Activated T-cell treated with anti-CD3 and anti-CD28 coated beads, Interleukin-2, amount 50 U/mL, for 4 hours (primary cell): Measurements from ENCODE around the gene PAPPA. TPM values are rescaled to one million over a fixed set of nuclear protein-coding genes. Genes with fewer than 3 reads are reported as not detected.

Source experiments
- ATAC-seq, 2 donors: fragments of 200-7000 bp; cut with Tn5 transposase; one replicate each; pipeline ENCODE4 v1.10.0; 2021
- DNase-seq: peaks from one replicate; pipeline ENCODE4 v3.0.0-alpha.2; 2020
- H3K27me3 Mint-ChIP-seq: one replicate; pipeline ENCODE4 v1.8.0; 2021; ENCODE audit warnings: low read depth, mixed read lengths
- H3K36me3 Mint-ChIP-seq: one replicate; pipeline ENCODE4 v1.8.0; 2022; ENCODE audit warnings: mixed read lengths; ENCODE audit not compliant: insufficient read depth
- H3K4me1 Mint-ChIP-seq: one replicate; pipeline ENCODE4 v1.8.0; 2021; ENCODE audit warnings: low read depth, mixed read lengths
- H3K4me3 Mint-ChIP-seq: one replicate; pipeline ENCODE4 v1.8.0; 2021; ENCODE audit warnings: mild to moderate bottlenecking, moderate library complexity, mixed read lengths
- H3K9me3 Mint-ChIP-seq: one replicate; pipeline ENCODE4 v1.8.0; 2021; ENCODE audit warnings: mixed read lengths
- total RNA-seq, 3 donors: library from RNA; stranded (reverse); gene quantifications; one replicate each; pipeline ENCODE4 v1.2.1, GENCODE V29; 2021

PAPPA gene
- total RNA-seq, 3 donors from 2014 or later = 0.22 to 0.28 TPM; not detected in 1

GRCh38 chr9:116325924-116326323, 172.3 kb downstream of the PAPPA start:
- no peaks in the 10 kb centered on the region for H3K36me3 Mint-ChIP-seq
- H3K9me3 Mint-ChIP-seq = no peaks in the 10 kb centered on the region
- no peak overlapping the region for H3K4me3 Mint-ChIP-seq

GRCh38 chr9:116327701-116328405, 174.3 kb downstream of the PAPPA start:
- no peak for ATAC-seq
- Mint-ChIP-seq H3K36me3 (no peaks in the 10 kb centered on the region), H3K4me3 (no peak overlapping the region), H3K9me3 (no peaks in the 10 kb centered on the region), H3K27me3 (no peaks in the 10 kb centered on the region), H3K4me1 (no peaks in the 10 kb centered on the region)
- DNase-seq = no peak

More at GRCh38 chr9:116325924-116326323, 172.3 kb downstream of the PAPPA start:
- Mint-ChIP-seq H3K4me1 (no peaks in the 10 kb centered on the region), H3K27me3 (no peaks in the 10 kb centered on the region)
- DNase-seq (no peak), ATAC-seq (no peak)

GRCh38 chr9:116329470-116329869, 175.9 kb downstream of the PAPPA start:
- no peak for DNase-seq
- Mint-ChIP-seq H3K4me3 (no peak overlapping the region), H3K27me3 (peaks cover 2% of the 10 kb centered on the region), H3K9me3 (no peaks in the 10 kb centered on the region), H3K36me3 (no peaks in the 10 kb centered on the region), H3K4me1 (no peaks in the 10 kb centered on the region)
- ATAC-seq = no peak

GRCh38 chr9:116331241-116331640, 177.7 kb downstream of the PAPPA start:
- ATAC-seq (no peak), DNase-seq (no peak)
- Mint-ChIP-seq H3K27me3 (peaks cover 2% of the 10 kb centered on the region), H3K4me1 (no peaks in the 10 kb centered on the region), H3K9me3 (no peaks in the 10 kb centered on the region), H3K36me3 (no peaks in the 10 kb centered on the region), H3K4me3 (no peak overlapping the region)

- DNase-seq = no peak
- peaks cover 2% of the 10 kb centered on the region for H3K27me3 Mint-ChIP-seq
- H3K4me1 Mint-ChIP-seq = no peaks in the 10 kb centered on the region
- no peak overlapping the region for H3K4me3 Mint-ChIP-seq
- no peaks in the 10 kb centered on the region for H3K36me3 Mint-ChIP-seq
- no peaks in the 10 kb centered on the region for H3K9me3 Mint-ChIP-seq
- ATAC-seq = no peak
Observed at GRCh38 chr9:116332090-116332489, 178.5 kb downstream of the PAPPA start.

- no peaks in the 10 kb centered on the region for H3K9me3 Mint-ChIP-seq
- no peaks in the 10 kb centered on the region for H3K4me1 Mint-ChIP-seq
- no peaks in the 10 kb centered on the region for H3K36me3 Mint-ChIP-seq
- ATAC-seq (no peak), DNase-seq (no peak)
- no peak overlapping the region for H3K4me3 Mint-ChIP-seq
- peaks cover 2% of the 10 kb centered on the region for H3K27me3 Mint-ChIP-seq
Observed at GRCh38 chr9:116333254-116333653, 179.7 kb downstream of the PAPPA start.

- peaks cover 2% of the 10 kb centered on the region for H3K27me3 Mint-ChIP-seq
- no peaks in the 10 kb centered on the region for H3K9me3 Mint-ChIP-seq
- ATAC-seq = no peak
- H3K4me1 Mint-ChIP-seq = no peaks in the 10 kb centered on the region
- DNase-seq = no peak
- no peak overlapping the region for H3K4me3 Mint-ChIP-seq
- H3K36me3 Mint-ChIP-seq = no peaks in the 10 kb centered on the region
Observed at GRCh38 chr9:116334546-116335150, 181.1 kb downstream of the PAPPA start.

- Mint-ChIP-seq H3K27me3 (peaks cover 2% of the 10 kb centered on the region), H3K4me3 (no peak overlapping the region), H3K4me1 (no peaks in the 10 kb centered on the region), H3K36me3 (no peaks in the 10 kb centered on the region), H3K9me3 (no peaks in the 10 kb centered on the region)
- ATAC-seq (no peak), DNase-seq (no peak)
Observed at GRCh38 chr9:116335392-116335791, 181.8 kb downstream of the PAPPA start.

- H3K36me3 Mint-ChIP-seq = no peaks in the 10 kb centered on the region
- no peak overlapping the region for H3K4me3 Mint-ChIP-seq
- H3K9me3 Mint-ChIP-seq = no peaks in the 10 kb centered on the region
- H3K4me1 Mint-ChIP-seq = no peaks in the 10 kb centered on the region
- no peak for DNase-seq
- ATAC-seq = no peak
- peaks cover 2% of the 10 kb centered on the region for H3K27me3 Mint-ChIP-seq
Observed at GRCh38 chr9:116336133-116336862, 182.7 kb downstream of the PAPPA start.

GRCh38 chr9:116337015-116337414, 183.4 kb downstream of the PAPPA start:
- Mint-ChIP-seq H3K27me3 (peaks cover 2% of the 10 kb centered on the region), H3K36me3 (no peaks in the 10 kb centered on the region), H3K9me3 (no peaks in the 10 kb centered on the region), H3K4me3 (no peak overlapping the region), H3K4me1 (no peaks in the 10 kb centered on the region)
- ATAC-seq (no peak), DNase-seq (no peak)

GRCh38 chr9:116340270-116340669, 186.7 kb downstream of the PAPPA start:
- ATAC-seq (no peak), DNase-seq (no peak)
- Mint-ChIP-seq H3K27me3 (no peaks in the 10 kb centered on the region), H3K9me3 (no peaks in the 10 kb centered on the region), H3K4me1 (no peaks in the 10 kb centered on the region), H3K36me3 (no peaks in the 10 kb centered on the region), H3K4me3 (no peak overlapping the region)

- DNase-seq (no peak), ATAC-seq (no peak)
- Mint-ChIP-seq H3K27me3 (no peaks in the 10 kb centered on the region), H3K9me3 (no peaks in the 10 kb centered on the region), H3K4me1 (no peaks in the 10 kb centered on the region), H3K4me3 (no peak overlapping the region), H3K36me3 (no peaks in the 10 kb centered on the region)
Observed at GRCh38 chr9:116342061-116342460, 188.5 kb downstream of the PAPPA start.

- Mint-ChIP-seq H3K36me3 (no peaks in the 10 kb centered on the region), H3K4me1 (no peaks in the 10 kb centered on the region), H3K4me3 (no peak overlapping the region), H3K9me3 (no peaks in the 10 kb centered on the region), H3K27me3 (no peaks in the 10 kb centered on the region)
- no peak for DNase-seq
- no peak for ATAC-seq
Observed at GRCh38 chr9:116342941-116343340, 189.3 kb downstream of the PAPPA start.

- Mint-ChIP-seq H3K4me1 (no peaks in the 10 kb centered on the region), H3K27me3 (no peaks in the 10 kb centered on the region), H3K9me3 (no peaks in the 10 kb centered on the region), H3K36me3 (no peaks in the 10 kb centered on the region), H3K4me3 (no peak overlapping the region)
- DNase-seq = no peak
- no peak for ATAC-seq
Observed at GRCh38 chr9:116344416-116344815, 190.8 kb downstream of the PAPPA start.

GRCh38 chr9:116345393-116345792, 191.8 kb downstream of the PAPPA start:
- Mint-ChIP-seq H3K9me3 (no peaks in the 10 kb centered on the region), H3K27me3 (no peaks in the 10 kb centered on the region), H3K4me1 (no peaks in the 10 kb centered on the region), H3K36me3 (no peaks in the 10 kb centered on the region), H3K4me3 (no peak overlapping the region)
- DNase-seq (no peak), ATAC-seq (no peak)
